GM21367 (cell line): ENCODE data around the gene CDH13.
A peak's percentile ranks its signal among the peaks of the same experiment; 100 is the strongest.

ENCODE experiments used
- ATAC-seq: cut with Tn5 transposase; IDR thresholded peaks from one replicate; pipeline ENCODE4 v1.9.1; 2021; ENCODE audit not compliant: unreplicated experiment

The CDH13 gene

GRCh38 chr16:83807710-83808572 lies 1181.2 kb downstream of the CDH13 start, which contains the start of gene HSBP1:
Gene HSBP1, plus strand, starts transcription at chr16:83807978. Its CDS starts 99 bp downstream, at chr16:83808077.
- peak; percentile 88 for ATAC-seq

- ATAC-seq, result peak; percentile 5
Observed at GRCh38 chr16:83808573-83809014, 1181.8 kb downstream of the CDH13 start.

DNA sequence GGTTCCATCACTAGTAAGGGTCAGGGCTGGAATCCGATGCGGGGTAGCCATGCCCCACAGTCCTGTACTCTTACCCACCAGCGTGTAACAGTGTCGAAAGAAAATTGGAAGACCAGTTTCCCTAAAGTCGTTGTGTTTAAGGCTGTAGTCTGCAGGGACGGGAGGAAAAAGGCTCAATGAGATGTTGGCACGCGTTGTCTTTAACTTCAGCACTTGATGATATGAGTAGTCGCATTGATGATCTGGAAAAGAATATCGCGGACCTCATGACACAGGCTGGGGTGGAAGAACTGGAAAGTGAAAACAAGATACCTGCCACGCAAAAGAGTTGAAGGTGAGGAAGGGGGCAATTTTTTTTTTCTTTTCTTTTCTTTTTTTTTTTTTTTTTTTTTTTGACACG lies 1182.3 kb downstream of the CDH13 start:
- no peak for ATAC-seq

DNA sequence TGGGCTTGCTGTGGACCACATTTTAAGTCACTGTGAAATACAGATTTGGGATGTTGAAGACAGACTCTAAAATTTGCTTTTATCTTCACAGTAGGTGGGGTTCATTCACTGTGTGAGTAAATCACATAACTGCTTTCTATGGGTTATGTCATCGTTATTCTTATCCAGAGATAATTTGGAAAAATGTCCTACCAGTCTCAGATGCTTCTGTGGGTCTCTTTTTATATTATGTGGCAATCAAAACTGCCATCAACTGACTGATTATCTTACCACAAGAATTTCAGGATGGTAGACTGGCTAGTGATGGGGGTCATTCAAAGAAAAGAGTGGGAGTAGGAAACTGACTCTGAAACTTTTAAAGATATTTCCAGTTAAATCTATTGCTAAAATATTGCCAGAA lies 1184.1 kb downstream of the CDH13 start:
- ATAC-seq, result no peak

- no peak for ATAC-seq
Observed at GRCh38 chr16:83813823-83814658, 1187.3 kb downstream of the CDH13 start.

DNA sequence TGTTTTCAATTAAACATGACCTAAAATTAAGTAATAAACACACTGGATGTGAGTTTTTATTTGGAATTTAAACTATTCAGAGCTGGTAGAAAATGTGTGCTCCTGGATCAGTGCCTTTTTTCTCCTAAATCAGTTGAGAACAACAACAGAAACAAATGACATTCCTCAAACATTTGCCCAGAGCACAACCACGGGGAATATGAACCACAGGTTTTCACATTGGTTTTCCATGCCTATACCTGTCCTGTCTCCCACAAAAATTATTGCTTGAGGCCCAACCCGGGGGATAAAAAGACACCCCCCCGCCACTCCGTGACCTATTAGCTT lies 1187.9 kb downstream of the CDH13 start:
- ATAC-seq, result no peak

DNA sequence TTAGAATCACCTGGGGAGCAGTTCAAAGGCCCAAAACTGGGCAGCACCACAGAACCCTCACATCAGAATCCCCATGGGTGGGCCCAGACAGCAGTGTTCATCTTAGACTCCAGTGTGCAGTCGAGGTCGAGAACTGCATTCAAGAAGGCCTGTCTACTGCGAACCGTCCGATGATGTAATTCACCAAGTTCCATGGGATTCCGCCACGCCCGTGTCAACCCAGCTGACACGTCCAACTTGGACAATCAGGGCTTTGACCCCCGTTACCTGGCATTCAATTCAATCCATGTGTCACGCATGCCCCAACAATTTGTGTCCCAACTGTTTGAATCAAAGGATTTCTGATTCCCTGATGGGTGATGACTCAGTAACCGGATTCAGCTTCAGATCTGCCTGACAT lies 1190.3 kb downstream of the CDH13 start:
- no peak for ATAC-seq

DNA sequence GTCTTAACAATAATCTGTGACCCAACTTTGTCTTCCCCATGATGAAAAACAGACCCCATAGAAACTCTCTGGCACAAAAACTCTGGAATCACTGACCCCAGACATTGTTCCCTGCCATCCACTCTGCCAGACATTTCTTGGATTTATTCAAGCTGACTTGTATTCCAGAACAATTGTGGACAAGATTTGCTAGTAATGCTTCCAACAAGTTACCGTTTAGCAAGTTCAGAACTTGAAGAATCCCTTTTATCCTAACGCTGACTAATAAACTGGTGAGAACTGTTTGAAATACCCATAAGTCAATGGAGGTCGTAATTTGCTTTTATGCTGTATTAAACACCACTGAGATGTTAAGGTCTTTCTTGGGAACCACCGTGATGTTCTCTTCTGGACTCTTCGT lies 1191.5 kb downstream of the CDH13 start:
- ATAC-seq, result no peak

- no peak for ATAC-seq
Observed at GRCh38 chr16:83819361-83819760, 1192.6 kb downstream of the CDH13 start.

DNA sequence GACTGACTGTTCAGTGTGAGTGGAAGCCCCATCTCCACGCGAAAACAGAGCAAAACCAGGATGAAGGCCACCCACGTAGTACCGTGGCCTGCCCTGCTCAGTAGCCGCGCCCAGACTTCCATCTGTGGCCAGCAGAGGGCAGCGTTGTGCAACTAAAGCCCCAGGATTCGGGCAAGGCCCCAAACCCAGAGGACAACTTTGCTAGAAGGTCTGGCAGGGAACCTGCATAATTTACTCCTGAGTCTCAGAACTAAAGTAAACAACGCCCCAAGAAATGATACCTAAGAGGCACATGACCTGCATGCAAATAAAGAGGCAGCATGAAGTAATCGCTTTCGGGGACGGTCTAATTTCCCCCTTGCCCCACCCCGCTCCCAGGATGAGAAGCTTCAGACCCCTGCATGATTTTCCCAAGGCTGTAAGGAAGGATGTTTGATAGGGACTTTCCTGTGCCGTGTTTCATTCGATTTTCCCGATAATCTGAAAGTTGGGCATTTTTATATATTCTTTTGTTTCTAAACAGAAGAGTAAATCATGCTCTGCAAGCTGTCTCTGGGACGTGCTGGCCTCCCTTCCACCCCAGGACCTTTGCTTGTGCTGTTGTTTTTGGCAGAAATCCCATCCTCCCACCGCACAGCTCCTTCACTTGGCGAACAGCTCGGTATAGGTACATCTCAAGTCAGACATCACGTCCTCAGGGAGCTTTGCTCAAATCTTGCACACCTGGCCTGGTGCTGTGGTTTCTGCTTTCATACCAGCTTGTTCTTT lies 1199.6 kb downstream of the CDH13 start:
- ATAC-seq, result peak; percentile 71

DNA sequence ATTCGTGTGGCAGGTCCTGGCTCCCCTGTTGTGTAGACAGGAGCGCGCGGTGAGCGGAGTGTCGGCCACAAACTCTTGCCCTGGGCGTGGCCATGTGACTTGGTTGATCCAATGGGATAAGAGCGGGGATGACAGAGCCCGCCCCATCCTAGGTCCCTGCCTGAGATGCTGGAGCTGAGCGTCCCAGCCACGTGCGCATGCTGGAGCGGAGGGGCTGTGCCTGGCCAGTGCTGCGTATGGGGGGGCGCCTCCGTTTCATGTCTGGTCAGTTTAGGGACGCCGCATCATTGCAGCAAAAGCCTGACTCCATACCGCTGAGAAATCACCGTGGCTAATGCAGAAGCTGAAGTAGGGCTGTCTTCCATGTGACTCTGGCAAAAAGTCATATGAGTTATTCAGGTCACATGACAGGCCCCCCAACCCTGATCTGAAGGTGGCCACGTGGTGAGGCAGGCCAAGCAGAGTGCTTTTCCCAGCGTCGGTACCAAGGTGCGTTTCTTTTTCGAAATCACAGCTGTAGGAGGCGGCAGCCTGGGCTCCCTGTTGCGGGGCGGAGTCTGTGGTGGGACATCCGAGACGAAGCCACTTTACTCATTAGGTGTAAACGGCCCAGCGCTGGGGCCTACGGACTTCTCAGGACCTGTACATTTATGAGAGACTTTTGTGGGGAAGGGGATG lies 1203.5 kb downstream of the CDH13 start:
- ATAC-seq, result no peak

DNA sequence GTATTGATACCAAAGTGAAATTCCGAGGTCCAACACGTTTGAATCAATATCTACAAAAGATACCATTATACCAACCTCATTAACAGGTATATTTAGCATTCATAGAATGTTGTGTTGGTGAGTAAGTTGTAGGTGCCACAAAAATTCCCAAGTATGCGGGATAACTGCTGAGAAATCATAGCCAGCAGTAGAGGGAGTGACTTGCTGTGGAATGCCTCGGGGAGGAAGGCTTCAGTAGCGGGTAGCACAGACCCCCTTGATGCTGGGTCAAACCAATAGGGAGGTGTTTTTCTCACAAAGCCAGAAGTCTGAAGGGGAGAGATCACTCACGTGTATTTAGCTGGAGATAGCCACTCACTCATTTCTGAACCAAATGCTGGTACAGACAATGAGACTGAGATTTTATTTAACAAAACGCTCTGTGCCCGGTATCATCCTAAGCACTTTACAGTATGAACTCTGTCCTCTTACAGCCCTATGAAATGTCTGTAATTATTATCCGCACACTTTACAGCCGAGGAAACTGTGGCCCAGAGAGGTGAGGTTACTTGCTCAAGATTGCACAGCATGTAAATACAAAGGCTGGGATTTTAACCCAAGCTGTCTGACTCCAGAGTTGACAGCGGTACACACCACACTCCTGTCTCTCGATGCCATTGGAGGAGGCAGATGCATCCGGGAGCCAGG lies 1204.1 kb downstream of the CDH13 start:
- no peak for ATAC-seq

DNA sequence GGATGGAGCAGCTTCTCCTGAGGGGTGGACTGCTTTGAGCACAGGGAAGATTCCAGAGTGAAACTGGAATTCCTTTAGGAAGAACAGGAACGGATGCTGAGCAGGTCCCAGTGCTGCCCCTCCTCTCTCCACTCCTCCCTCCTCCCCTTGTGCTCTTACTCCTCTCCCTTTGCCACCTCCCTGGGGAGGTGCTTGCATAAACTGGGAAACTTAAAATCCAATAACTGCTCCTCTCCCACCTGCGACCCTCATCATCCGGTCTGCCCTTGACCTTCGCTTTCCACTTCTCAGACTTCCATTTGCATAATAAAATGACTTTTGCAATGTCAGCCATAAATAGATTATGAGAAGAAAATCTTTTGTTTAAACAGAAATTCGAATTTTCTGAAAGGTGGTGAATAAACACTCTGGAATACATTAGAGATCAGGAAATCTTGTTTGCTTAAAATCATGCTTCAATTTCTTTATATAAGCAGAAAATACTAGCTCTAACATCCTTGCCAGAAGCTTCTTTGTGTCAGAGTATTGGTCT lies 1204.8 kb downstream of the CDH13 start:
- ATAC-seq, result no peak

- no peak for ATAC-seq
Observed at GRCh38 chr16:83833921-83834320, 1207.2 kb downstream of the CDH13 start.

DNA sequence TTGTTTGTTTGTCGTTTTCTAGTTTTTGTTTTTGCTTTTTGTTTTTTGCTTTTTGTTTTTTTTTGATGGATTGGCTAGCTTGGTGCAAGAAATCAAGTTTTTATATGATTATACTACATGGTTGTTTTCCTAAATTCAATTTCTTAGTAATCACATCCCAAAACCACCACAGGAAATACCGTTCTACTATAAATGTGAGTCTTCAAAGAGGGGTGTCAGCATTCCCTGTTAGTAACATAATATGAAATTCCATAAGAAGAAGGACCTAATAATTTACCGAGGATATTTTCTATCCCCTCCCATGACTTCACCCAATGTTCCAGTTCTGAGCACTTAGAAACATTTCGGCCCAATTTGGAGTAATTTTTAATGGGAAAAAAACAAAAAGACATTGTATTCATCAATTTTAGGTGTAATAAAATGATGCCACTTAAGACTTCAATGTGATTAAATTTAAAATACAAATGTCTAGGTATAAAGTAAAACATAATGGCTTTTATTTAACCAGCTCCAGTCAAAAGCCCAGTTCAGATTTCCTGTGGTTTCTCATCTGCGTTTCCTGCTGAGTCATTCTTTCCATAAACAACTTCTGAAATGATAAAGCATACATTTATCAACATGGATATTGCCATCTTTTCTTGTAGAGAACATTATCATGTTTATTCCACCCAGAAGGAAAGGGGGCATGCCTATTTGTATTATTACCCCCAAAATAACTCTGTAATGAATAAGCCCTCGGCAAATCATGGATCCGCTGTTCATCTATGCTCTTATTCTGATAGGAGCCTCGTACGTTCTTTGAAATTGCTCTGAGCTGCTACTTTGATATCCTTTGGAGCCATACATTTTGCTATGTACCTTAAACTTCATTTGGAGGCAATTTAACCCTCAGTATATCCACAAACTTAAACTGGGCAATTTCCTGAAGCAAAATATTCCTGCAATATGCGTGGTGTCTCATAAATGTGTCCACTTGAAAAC lies 1209.1 kb downstream of the CDH13 start:
- ATAC-seq, result no peak

DNA sequence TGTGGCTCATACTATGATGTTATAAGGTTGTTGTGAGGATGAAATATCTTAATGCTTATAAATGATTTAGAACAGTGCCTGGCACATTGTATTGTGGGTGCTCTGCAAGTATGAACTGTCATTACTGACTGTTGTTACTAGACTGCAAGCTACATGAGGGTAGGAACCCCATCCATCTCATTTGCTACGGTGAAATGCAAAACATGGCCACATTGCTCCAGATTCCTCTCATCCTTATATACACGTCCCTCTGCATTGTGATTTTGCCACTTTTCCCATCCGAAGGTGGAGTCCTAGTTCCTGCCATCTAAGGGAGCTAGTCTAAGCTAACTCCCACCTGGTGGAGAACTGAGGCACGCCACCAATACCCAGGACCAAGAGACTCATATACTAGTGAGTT lies 1210.8 kb downstream of the CDH13 start:
- ATAC-seq, result no peak

- no peak for ATAC-seq
Observed at GRCh38 chr16:83838151-83838550, 1211.4 kb downstream of the CDH13 start.

- ATAC-seq, result no peak
Observed at GRCh38 chr16:83839561-83839960, 1212.8 kb downstream of the CDH13 start.
